HG02840 (cell line): ENCODE results near the gene RBKS.

ENCODE experiments used
- ATAC-seq: cut with Tn5 transposase; IDR thresholded peaks from one replicate; pipeline ENCODE4 v1.9.1; 2021; ENCODE audit warnings: mild to moderate bottlenecking, moderate library complexity, moderate number of reproducible peaks; ENCODE audit not compliant: unreplicated experiment, low FRiP score

The RBKS gene

GRCh38 chr2:27741673-27742072 is 148.5 kb downstream of the RBKS start:
- no peak for ATAC-seq

- ATAC-seq, result no peak
Observed at GRCh38 chr2:27739058-27739373, 151.2 kb downstream of the RBKS start.

GRCh38 chr2:27738349-27739057 is 151.7 kb downstream of the RBKS start:
- ATAC-seq, result no peak

GRCh38 chr2:27737676-27738348 is 152.4 kb downstream of the RBKS start:
- ATAC-seq, result no peak

GRCh38 chr2:27736890-27737204 is 153.3 kb downstream of the RBKS start:
- ATAC-seq, result no peak

GRCh38 chr2:27736031-27736889 is 153.9 kb downstream of the RBKS start:
- ATAC-seq, result no peak

GRCh38 chr2:27735263-27735904 is 154.8 kb downstream of the RBKS start:
- ATAC-seq, result no peak

GRCh38 chr2:27734305-27734704 is 155.9 kb downstream of the RBKS start:
- no peak for ATAC-seq
